Measurements from ENCODE around the gene ARGFX.

Gene ARGFX

DNA sequence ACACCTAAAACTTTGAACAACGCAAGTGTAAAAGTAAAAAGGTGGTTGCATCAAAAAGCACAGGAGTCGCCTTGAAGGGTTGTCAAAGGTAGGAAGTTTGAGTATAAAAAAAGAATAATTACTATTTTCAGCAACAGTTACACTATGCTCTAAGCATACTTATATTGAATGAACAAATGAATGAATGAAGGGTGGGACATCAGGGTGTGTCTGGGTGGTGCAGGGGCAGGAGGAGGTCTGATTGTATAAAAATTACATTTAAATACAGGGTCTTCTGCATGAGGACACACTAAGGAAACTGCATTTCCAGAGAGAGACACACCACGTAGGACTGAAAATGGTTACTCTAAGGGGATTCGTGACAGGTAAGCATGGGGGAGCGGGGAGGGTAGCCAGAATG is at the start of gene ARGFX:
Gene ARGFX, plus strand, starts transcription at position 301 of the 400 bp plus-strand sequence. CDS start 2,765 bp downstream, outside the sequence.
- H3K27ac Mint-ChIP-seq: no peak within 1 kb of the TSS
- no peaks in the 10 kb centered on the region for H3K9me3 Mint-ChIP-seq
- no peak within 1 kb of the TSS for H3K4me3 Mint-ChIP-seq
- no peak for DNase-seq
- ATAC-seq: no peak
- H3K4me1 Mint-ChIP-seq: no peaks in the 10 kb centered on the region
- H3K36me3 Mint-ChIP-seq (ENCODE audit: low read depth): no peaks in the 10 kb centered on the region
- no peaks in the 10 kb centered on the region for H3K27me3 Mint-ChIP-seq

DNA sequence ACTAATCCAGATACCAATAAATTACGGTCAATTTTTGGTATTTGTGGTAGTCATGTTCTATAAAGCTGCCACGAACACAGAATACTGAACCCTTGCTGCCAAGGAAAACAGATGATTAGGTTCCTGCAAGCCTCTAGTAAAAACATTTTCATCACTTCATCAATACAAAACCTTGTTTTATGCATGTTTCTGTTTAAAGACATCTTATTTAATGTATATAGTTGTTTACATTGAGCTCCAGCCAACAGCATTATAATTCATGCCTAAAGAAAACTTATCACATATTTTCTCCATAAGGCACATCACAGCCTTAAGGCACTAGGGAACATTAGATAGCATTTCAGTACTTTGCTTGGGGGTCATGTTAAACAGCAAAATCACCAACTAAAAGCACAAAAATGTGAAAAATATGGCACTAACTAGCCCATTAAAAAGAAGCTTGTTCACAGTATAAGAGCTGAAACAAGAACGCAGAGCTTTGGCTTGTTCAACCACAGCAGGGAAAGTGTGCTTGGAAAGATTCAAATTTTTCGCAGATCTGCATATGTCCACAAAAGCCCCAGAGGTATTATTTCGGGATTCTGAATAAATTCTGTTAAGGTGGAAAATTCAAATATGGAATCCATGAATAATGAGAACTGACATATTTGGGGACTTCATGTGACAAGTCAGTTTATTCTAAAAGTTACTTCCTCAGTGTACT is 49.6 kb upstream of the ARGFX start:
- Mint-ChIP-seq H3K27me3 (no peaks in the 10 kb centered on the region), H3K36me3 (ENCODE audit: low read depth) (peaks cover 67% of the 10 kb centered on the region), H3K4me3 (no peak overlapping the region), H3K9me3 (peaks cover 22% of the 10 kb centered on the region), H3K27ac (no peak overlapping the region), H3K4me1 (no peaks in the 10 kb centered on the region)
- DNase-seq: no peak
- no peak for ATAC-seq

DNA sequence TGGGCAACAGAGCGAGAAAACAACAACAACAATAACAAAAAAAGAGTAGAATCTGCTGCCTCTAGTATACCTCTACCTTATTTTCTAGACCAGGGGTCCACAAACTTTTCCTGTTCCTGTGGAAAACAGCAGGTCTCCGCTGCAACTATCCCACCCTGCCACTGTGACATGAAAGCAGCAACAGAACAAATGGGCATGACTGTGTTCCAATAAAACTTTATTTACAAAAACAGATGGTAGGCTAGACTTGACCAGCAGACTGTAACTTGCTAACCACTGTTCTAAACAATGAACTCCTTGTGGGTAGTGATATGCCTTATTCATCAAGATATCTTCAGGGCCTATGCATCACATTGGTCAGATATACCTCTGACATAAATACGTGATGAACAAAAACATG is 47.2 kb upstream of the ARGFX start:
- no peak overlapping the region for H3K4me3 Mint-ChIP-seq
- H3K4me1 Mint-ChIP-seq: no peaks in the 10 kb centered on the region
- no peak for DNase-seq
- ATAC-seq: no peak
- peaks cover 20% of the 10 kb centered on the region for H3K9me3 Mint-ChIP-seq
- no peak overlapping the region for H3K27ac Mint-ChIP-seq
- no peaks in the 10 kb centered on the region for H3K27me3 Mint-ChIP-seq
- peaks cover 64% of the 10 kb centered on the region for H3K36me3 Mint-ChIP-seq (ENCODE audit: low read depth)

DNA sequence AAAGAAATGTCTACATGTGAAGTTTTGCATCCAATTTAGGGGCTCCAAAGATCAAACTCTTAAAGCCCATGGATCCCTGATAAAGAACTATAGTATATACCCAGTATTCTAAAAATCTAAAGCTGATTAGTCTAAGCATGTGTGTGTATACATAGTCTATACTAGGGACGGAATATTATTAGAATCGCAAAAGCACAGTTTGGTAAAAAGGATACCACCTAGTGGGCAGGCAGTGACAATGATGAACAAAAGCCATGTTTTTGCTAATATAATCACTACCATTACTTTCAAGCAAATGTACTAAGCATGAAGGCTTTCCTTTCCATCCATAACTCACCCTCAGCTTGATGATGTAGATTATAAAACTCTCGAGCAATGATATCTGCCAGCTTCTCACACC is 38.4 kb upstream of the ARGFX start:
- DNase-seq: no peak
- H3K4me1 Mint-ChIP-seq: no peaks in the 10 kb centered on the region

DNA sequence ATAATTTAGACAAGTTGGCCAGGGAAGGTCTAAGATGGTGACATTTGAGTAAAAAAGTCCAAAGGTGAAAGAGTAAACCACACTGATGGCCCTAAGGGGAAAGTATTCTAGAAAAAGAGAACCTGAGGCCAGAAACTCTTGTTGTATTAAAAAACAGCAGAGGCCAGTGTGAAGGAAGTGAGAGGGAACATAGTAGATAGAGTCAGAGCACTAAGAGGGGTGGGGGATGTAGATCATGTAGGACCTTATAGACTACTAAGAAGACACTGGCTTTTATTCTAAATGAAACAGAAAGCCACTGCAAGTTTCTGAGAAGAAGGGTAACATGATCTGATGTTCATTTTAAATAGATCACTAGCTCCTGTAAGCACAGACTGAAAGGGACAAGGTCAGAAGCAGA is 36.5 kb upstream of the ARGFX start:
- H3K4me1 Mint-ChIP-seq: no peaks in the 10 kb centered on the region
- DNase-seq: no peak
- no peak for ATAC-seq
- peaks cover 66% of the 10 kb centered on the region for H3K36me3 Mint-ChIP-seq (ENCODE audit: low read depth)
- H3K9me3 Mint-ChIP-seq: no peaks in the 10 kb centered on the region
- H3K4me3 Mint-ChIP-seq: no peak overlapping the region
- H3K27ac Mint-ChIP-seq: no peak overlapping the region
- H3K27me3 Mint-ChIP-seq: no peaks in the 10 kb centered on the region

More for the DNA sequence above, 38.4 kb upstream of the ARGFX start:
- ATAC-seq: no peak
- Mint-ChIP-seq H3K9me3 (no peaks in the 10 kb centered on the region), H3K27ac (no peak overlapping the region), H3K36me3 (ENCODE audit: low read depth) (peaks cover 60% of the 10 kb centered on the region), H3K4me3 (no peak overlapping the region), H3K27me3 (no peaks in the 10 kb centered on the region)

DNA sequence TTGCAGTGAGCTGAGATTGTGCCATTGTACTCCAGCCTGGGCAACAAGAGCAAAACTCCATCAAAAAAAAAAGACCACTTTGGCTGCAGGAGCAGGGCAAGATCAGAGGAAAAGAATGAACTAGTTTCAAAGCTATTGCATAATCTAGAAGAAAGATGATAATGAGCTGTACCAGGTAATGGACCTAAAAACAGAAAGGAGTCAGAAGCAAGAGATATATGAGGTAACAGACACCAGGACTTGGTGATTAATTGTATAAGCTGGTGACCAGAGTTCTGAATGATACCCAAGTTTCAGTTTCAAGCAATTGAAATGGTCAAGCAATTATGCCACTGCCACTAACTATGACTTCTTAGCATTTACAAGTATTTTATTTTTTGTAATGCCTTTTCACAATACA is 24.8 kb upstream of the ARGFX start:
- Mint-ChIP-seq H3K27ac (no peak overlapping the region), H3K9me3 (no peaks in the 10 kb centered on the region), H3K4me3 (no peak overlapping the region), H3K27me3 (no peaks in the 10 kb centered on the region), H3K36me3 (ENCODE audit: low read depth) (peaks cover 40% of the 10 kb centered on the region), H3K4me1 (peaks cover 14% of the 10 kb centered on the region)
- DNase-seq (no peak), ATAC-seq (no peak)

DNA sequence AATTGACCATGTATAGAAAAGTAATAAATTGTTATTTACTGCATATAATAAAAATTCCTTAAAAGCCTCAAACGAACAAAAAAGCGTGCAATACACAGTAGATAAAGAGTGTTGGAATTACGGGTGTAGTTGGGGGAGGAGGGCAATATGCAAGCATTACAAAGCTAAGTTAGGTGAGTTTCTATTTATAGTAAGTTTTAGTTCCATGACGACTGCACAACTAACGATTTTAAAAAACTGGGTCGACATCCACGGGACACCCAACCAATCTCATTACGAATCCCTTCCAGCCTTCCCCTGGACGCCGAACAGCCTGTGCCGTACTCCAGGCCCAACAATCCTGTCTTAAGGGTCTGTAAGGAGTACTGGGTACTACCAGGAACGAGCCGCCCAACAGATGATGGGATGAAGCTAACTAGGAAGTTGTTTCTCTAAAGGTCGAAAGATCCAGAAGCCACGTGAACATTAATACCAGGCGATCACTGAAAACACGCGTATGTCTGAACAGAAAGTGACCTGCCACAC is 22.6 kb upstream of the ARGFX start:
- Mint-ChIP-seq H3K27ac (peak overlapping the region; percentile 88), H3K4me3 (peak overlapping the region; percentile 97), H3K36me3 (ENCODE audit: low read depth) (peaks cover 27% of the 10 kb centered on the region), H3K27me3 (no peaks in the 10 kb centered on the region), H3K9me3 (no peaks in the 10 kb centered on the region), H3K4me1 (peaks cover 12% of the 10 kb centered on the region)
- DNase-seq (peak; percentile 17), ATAC-seq (peak; percentile 2)

DNA sequence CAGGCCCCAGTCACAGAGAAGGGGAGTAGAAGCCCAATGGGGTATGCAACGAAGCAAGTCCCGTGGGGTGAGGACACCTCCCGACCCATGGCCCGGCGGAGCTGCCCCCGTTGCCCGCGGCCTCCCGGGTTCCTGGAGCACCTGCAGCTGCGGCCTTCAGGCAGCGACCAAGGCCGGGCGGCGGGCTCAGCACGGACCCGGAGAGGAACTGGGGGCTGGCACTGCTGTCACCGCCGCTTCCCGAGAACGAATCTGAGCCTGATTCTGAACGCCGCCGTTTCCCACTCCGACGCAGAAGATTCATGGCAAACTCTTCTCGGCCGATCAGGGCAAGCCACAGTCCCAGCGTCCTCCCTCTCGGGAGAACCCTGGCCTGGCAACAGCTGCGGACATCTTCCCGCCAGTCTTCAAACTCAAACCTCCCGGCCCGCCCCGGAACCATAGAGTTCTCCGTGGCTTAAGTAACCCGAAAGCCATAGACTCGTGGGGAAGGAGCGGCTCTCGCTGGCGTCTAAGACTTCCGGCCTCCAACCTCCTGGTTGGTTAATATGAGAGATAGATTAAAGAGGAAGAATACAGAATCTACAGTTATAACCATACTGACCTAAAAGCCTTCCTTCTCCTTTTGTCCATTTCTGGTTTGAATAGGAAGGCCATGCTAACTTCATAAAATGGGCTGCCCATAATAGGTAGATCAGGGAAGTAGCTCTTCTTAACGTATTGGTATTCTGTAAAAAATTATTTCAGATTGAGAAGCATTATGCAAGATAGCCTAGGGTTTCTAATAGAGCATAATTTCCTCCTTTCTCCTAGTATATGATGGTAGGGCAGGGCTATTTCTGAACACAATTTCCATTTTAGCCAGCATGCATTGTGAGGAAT is 21.9 kb upstream of the ARGFX start, which contains the start of gene POLQ:
Gene POLQ, minus strand, starts transcription at position 415 of the 882 bp plus-strand sequence. Its CDS starts 111 bp downstream, at position 304.
- ATAC-seq: peak; percentile 99
- Mint-ChIP-seq H3K9me3 (no peaks in the 10 kb centered on the region), H3K27ac (peak within 1 kb of the TSS; percentile 88)

DNA sequence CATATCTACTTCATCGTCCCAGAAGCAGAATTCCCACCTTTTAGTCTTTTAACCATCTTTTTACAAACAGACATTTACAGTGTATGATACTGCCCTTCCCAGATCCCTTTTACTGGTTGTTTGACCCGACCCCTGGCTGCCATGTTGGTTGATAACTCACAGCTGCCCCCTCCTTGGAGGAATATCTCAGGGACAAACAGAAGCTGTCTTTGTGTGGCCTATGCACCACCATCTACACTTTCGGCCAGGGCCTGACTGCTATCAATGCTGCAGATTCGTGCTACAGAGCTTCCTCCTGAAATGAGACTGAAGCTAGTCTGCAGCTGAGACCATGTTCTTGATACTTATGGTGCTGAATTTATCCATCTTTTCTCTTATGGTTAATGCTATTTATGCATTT is 15.4 kb upstream of the ARGFX start:
- H3K4me1 Mint-ChIP-seq: no peaks in the 10 kb centered on the region
- no peak overlapping the region for H3K27ac Mint-ChIP-seq

More for the DNA sequence above, 21.9 kb upstream of the ARGFX start, which contains the start of gene POLQ:
- no peaks in the 10 kb centered on the region for H3K27me3 Mint-ChIP-seq
- H3K4me3 Mint-ChIP-seq: peak within 1 kb of the TSS; percentile 97
- peak; percentile 86 for DNase-seq
- H3K36me3 Mint-ChIP-seq (ENCODE audit: low read depth): peaks cover 25% of the 10 kb centered on the region
- H3K4me1 Mint-ChIP-seq: peaks cover 12% of the 10 kb centered on the region

DNA sequence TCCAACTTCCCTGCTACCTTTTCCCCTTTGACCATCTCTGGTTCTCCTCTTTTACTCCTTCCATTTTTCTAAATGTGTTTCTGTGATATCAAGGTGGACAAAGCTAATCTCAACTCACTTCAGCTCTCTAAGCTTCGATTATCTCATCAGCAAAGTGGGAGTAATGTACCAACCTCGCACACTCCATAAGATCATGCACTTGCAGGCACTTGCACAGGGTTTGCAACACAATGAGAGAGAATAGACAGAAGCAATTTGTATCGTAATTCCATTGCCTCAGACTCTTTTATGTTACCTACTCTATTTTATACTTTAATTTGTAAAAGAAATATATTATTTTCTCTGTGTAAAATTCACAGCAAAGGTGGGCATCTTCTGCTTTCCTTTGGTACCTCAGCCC is 15.0 kb upstream of the ARGFX start:
- no peak for ATAC-seq
- Mint-ChIP-seq H3K27ac (no peak overlapping the region), H3K9me3 (no peaks in the 10 kb centered on the region), H3K36me3 (ENCODE audit: low read depth) (no peaks in the 10 kb centered on the region), H3K27me3 (peaks cover 2% of the 10 kb centered on the region), H3K4me3 (no peak overlapping the region), H3K4me1 (no peaks in the 10 kb centered on the region)
- DNase-seq: no peak

More for the DNA sequence above, 15.4 kb upstream of the ARGFX start:
- no peak for DNase-seq
- no peak for ATAC-seq
- Mint-ChIP-seq H3K9me3 (no peaks in the 10 kb centered on the region), H3K27me3 (peaks cover 2% of the 10 kb centered on the region), H3K36me3 (ENCODE audit: low read depth) (no peaks in the 10 kb centered on the region), H3K4me3 (no peak overlapping the region)

DNA sequence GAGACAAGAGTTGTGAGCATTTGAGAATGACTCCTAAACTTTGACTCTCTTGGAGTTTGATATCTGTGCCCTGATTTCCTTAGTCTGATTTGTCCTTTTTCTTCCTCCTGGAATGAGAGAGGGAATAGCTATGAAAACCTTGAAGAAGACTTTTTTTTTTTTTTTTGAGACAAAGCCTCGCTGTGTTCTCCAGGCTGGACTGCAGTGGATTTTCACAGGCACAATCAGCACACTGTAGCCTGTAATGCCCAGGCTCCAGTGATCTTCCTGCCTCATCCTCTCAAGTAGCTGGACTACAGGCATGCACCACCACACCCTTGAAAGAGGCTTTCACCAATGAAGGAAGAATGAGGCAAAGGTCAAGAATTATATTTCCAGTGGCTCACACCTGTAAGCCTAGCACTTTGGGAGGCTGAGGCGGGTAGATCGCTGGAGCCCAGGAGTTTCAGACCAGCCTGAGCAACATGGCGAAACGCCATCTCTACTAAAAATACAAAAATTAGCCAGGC is 10.3 kb upstream of the ARGFX start:
- Mint-ChIP-seq H3K36me3 (ENCODE audit: low read depth) (no peaks in the 10 kb centered on the region), H3K27me3 (peaks cover 8% of the 10 kb centered on the region), H3K4me3 (no peak overlapping the region), H3K9me3 (no peaks in the 10 kb centered on the region), H3K4me1 (no peaks in the 10 kb centered on the region), H3K27ac (no peak overlapping the region)
- ATAC-seq (no peak), DNase-seq (no peak)

DNA sequence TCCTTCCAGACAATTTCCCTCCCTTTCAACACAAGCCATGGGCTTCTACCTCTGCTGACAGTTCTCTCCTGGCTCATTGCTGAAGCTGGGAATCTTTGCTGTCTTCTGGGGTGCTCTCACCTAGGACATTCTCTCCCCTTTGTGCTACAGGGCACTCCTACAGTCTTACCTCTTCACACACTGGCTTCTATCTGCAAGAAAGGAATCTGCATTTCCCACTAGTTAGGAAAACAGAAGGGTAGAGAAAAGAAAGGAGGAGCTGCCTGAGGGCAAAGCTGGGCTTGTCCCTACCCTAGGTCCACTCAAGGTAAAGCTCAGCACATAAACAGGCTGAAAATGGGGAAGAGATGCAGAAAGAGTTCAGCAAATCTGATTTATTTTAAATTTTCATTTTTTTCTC is 5.6 kb upstream of the ARGFX start:
- H3K4me1 Mint-ChIP-seq: no peaks in the 10 kb centered on the region
- H3K27ac Mint-ChIP-seq: no peak overlapping the region
- no peak for ATAC-seq
- H3K36me3 Mint-ChIP-seq (ENCODE audit: low read depth): no peaks in the 10 kb centered on the region
- H3K4me3 Mint-ChIP-seq: no peak overlapping the region
- no peak for DNase-seq
- peaks cover 6% of the 10 kb centered on the region for H3K27me3 Mint-ChIP-seq
- no peaks in the 10 kb centered on the region for H3K9me3 Mint-ChIP-seq

DNA sequence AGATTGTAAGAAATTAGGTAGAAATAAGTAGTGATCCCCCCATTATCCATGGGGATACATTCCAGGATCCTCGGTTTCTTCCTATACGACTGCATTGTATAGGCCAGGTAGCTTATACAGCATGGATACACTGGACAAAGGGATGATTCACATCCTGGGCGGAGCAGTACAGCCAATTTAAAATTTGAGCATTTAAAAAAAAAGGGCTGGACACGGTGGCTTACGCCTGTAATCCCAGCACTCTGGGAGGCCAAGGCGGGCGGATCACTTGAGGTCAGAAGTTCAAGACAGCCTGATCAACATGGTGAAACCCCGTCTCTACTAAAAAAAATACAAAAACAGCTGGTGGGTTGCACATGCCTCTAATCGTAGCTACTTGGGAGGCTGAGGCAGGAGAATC is 976 bp upstream of the ARGFX start:
- Mint-ChIP-seq H3K27ac (no peak overlapping the region), H3K9me3 (no peaks in the 10 kb centered on the region), H3K27me3 (no peaks in the 10 kb centered on the region), H3K4me1 (no peaks in the 10 kb centered on the region), H3K36me3 (ENCODE audit: low read depth) (no peaks in the 10 kb centered on the region), H3K4me3 (no peak overlapping the region)
- ATAC-seq (no peak), DNase-seq (no peak)

DNA sequence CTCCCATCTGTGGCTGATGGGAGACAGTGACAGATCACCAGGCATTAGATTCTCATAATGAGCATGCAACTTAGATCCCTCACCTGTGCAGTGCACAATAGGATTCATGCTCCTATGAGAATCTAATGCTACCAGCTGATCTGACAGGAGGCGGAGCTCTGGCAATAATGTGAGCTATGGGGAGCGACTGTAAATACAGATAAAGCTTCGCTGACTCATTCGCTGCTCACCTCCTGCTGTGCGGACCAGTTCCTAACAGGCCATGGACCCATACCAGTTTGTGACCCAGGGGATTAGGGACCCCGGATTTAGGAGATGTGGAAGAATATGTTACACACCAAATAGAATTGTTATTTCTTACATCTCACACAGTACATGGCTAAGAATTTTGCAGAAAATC is 6.7 kb downstream of the ARGFX start:
- H3K4me1 Mint-ChIP-seq: no peaks in the 10 kb centered on the region
- ATAC-seq: no peak

More for the DNA sequence above, 6.7 kb downstream of the ARGFX start:
- no peaks in the 10 kb centered on the region for H3K9me3 Mint-ChIP-seq
- H3K27ac Mint-ChIP-seq: no peak overlapping the region
- no peaks in the 10 kb centered on the region for H3K36me3 Mint-ChIP-seq (ENCODE audit: low read depth)
- DNase-seq: no peak
- peaks cover 4% of the 10 kb centered on the region for H3K27me3 Mint-ChIP-seq
- no peak overlapping the region for H3K4me3 Mint-ChIP-seq

All from activated naive CD8-positive, alpha-beta T cell treated with anti-CD3 and anti-CD28 coated beads, Interleukin-2, amount 50 U/mL, for 24 hours (primary cell).